SW480 (cell line): ENCODE results near the gene SELPLG.
"Not testable (repeated sequence)": the region's sequence is repeated elsewhere in the genome, so short reads cannot be mapped to it uniquely, and the experiment has no call there.

Experiments used
- DNase-seq: peaks from one replicate; pipeline ENCODE4 v3.0.0-alpha.2; 2016; ENCODE audit warnings: low spot score

SELPLG gene

GRCh38 chr12:108589028-108589839 lies 44.5 kb downstream of the SELPLG start:
- no peak for DNase-seq

- no peak for DNase-seq
Observed at GRCh38 chr12:108587826-108588225, 45.9 kb downstream of the SELPLG start.

GRCh38 chr12:108586306-108586705 lies 47.4 kb downstream of the SELPLG start:
- no peak for DNase-seq

- DNase-seq, result no peak
Observed at GRCh38 chr12:108585864-108586263, 47.8 kb downstream of the SELPLG start.

GRCh38 chr12:108584456-108585065 lies 49.1 kb downstream of the SELPLG start:
- DNase-seq, result no peak

- no peak for DNase-seq
Observed at GRCh38 chr12:108583991-108584390, 49.7 kb downstream of the SELPLG start.

GRCh38 chr12:108582978-108583770 lies 50.5 kb downstream of the SELPLG start:
- DNase-seq, result no peak

GRCh38 chr12:108582509-108582908 lies 51.2 kb downstream of the SELPLG start:
- no peak for DNase-seq

GRCh38 chr12:108581311-108582227 lies 52.1 kb downstream of the SELPLG start:
- no peak for DNase-seq

- no peak for DNase-seq
Observed at GRCh38 chr12:108580531-108580930, 53.2 kb downstream of the SELPLG start.

- no peak for DNase-seq
Observed at GRCh38 chr12:108578813-108579212, 54.9 kb downstream of the SELPLG start.

GRCh38 chr12:108578264-108578663 lies 55.4 kb downstream of the SELPLG start:
- DNase-seq, result no peak

GRCh38 chr12:108577458-108577857 lies 56.2 kb downstream of the SELPLG start:
- DNase-seq, result no peak

- no peak for DNase-seq
Observed at GRCh38 chr12:108576660-108577234, 56.9 kb downstream of the SELPLG start.

GRCh38 chr12:108575199-108575912 lies 58.3 kb downstream of the SELPLG start:
- no peak for DNase-seq

GRCh38 chr12:108574276-108574675 lies 59.4 kb downstream of the SELPLG start:
- DNase-seq, result not testable (repeated sequence)

- no peak for DNase-seq
Observed at GRCh38 chr12:108573317-108573716, 60.4 kb downstream of the SELPLG start.

GRCh38 chr12:108572166-108572790 lies 61.4 kb downstream of the SELPLG start:
- no peak for DNase-seq
